GM20431 (cell line): ENCODE measurements around the gene CYBA.

Experiments
- in situ Hi-C: fragments of 300-500 bp; cut with MseI, MboI; formaldehyde crosslinking; loops from one replicate; pipeline ENCODE4 v1.15.0; 2020; ENCODE audit warnings: low sequenced_read_pairs; ENCODE audit not compliant: unreplicated experiment

The CYBA gene

GRCh38 chr16:88631920-88632586 is 18.8 kb downstream of the CYBA start:
- in situ Hi-C loops: no loop called here

DNA sequence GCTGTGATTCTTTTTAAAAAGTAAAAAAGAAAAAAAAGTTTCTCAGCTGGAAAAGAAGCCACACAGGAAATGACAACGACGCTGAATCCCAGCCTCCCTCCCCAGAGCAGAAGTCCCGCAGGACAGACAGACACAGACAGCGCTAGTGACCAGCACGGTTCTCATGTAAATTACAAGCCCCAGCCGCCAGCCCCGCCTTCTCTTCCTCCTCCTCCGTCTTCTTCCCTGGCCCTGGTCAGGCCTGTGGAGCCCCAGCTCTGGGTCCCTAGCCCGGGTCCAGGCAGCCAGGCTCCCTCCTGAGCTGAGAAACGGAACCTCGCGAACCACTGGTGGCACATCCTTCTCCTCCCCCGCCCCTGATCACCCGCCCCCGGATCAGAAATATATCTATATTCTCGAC is 19.5 kb downstream of the CYBA start:
- in situ Hi-C loops: no loop called here

DNA sequence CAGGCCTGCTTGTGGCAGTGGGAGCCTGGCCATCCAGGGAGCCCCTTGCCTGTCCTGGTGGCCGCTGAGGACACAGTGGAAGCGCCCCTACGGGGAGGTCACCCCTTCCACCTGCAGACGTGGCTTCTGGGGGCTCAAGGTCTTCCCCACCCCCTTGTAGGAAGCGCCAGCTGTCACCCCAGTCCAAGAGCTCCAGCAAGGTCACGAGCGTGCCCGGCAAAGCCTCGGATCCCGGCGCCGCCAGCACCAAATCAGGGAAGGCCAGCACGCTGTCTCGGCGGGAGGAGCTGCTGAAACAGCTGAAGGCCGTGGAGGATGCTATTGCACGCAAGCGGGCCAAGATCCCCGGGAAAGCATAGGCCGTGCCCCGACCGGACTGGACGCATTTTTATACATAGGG is 19.9 kb downstream of the CYBA start:
- in situ Hi-C loops: no loop called here

DNA sequence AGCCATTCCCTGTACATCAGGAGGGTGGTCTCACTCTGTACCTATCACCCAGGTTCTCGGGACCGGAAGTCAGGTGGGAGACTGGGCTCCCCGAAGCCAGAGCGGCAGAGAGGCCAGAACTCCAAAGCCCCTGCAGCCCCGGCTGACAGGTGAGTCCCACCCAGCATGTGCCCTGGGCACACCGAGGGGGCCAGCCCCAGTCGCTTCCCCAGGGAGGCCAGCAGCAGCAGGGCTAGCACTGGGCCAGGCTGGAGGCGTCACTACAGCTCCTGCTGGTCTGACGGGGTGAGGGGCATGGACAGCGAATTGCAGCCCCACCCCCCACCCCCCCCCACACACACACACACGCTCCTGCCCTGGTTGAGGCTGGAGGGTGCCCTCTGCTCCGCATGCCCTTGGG is 20.4 kb downstream of the CYBA start:
- in situ Hi-C loops: no loop called here

DNA sequence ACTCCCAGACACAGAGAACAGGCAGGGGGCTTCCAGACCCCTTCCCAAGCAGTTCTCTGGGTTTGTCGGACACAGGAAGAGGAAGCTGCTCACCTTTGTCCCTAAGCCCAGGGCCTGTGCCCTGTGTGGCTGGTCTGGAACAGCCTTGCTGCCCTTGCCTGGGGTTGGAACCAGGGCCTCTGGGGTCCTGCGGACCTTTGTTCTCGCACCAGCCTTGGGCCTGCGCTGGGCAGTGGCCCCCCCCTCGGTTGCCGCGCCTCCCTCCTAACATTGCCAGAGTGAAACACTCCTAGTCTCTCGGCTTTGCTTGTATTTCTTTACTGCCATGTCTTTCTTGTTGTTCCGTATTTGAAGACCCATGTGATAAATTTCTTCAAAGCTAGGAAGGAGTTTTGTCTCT is 21.0 kb downstream of the CYBA start:
- in situ Hi-C loops: no loop called here

DNA sequence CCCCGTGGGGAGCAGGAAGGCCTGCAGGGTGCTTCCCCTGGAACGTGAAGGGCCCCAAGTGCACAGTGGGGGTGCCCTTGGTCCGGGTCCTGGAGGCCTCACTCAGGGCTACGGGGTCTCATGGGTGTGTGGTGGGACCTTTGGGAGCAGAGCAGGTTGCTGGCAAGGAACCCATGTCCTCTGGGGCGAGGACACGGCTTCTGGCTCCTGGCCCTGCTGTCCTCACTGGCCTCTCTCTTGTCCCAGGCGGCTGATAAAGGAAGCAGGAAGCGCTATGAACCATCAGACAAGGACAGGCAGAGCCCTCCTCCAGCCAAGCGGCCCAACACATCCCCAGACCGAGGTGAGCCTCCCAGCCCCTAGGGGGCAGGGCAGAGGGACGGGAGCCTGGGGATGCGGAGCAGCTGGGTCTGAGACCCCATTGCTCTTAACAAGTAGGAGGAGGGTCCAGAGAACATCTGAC is 22.3 kb downstream of the CYBA start:
- in situ Hi-C loops: no loop called here

DNA sequence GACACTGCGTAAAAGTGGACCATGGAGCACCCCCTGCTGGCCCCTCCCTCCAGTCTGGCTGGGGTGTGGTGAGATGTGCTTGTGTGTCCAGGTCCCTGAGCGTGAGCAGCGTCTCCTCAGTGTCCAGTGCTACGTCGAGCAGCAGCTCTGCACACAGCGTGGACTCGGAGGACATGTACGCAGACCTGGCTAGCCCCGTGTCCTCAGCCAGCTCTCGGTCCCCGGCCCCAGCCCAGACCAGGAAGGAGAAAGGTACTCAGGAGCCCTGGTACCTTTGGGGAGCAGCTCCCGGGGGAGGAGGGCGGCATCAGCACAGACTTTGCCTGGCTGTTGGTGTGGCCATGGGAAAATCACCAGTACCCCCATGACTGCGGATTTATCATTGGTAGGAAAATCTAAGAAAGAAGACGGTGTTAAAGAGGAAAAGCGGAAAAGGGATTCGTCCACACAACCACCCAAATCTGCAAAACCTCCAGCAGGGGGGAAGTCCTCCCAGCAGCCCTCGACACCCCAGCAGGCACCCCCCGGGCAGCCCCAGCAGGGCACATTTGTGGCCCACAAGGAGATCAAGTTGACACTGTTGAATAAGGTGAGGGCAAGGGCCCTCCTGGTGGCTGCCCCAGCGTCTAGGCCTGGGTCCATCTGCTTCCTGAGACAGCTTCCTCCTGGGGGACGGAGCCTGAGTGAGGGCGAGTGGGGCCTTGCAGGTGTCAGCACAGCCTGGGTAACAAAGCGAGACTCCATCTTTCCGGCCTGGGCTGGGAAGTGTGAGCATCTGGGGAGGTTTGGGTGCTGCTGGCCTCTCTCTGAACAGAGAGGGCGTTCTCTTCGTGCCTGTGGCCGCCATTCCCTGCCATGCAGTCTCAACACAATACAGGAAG is 23.1 kb downstream of the CYBA start:
- in situ Hi-C loops: no loop called here

DNA sequence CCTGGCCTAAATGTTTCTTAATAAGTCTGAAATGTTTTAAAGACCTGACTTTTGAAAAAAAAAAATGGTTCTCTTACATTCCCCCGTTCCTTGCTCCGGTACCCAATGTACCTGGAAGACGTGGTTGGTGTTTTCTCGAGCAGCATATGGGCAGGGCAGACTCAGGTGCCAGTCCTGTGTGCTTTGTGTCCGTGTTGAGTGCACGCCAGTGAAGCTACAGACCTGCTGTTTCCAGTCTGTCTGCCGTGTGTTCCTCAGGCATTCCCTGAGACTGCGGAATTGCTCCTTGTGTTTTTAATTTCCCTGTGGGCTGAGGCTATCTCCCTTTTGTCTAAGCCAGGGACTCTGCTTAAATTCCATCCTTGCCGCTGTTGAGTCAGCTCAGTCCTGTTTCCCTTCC is 24.2 kb downstream of the CYBA start:
- in situ Hi-C loops: no loop called here

DNA sequence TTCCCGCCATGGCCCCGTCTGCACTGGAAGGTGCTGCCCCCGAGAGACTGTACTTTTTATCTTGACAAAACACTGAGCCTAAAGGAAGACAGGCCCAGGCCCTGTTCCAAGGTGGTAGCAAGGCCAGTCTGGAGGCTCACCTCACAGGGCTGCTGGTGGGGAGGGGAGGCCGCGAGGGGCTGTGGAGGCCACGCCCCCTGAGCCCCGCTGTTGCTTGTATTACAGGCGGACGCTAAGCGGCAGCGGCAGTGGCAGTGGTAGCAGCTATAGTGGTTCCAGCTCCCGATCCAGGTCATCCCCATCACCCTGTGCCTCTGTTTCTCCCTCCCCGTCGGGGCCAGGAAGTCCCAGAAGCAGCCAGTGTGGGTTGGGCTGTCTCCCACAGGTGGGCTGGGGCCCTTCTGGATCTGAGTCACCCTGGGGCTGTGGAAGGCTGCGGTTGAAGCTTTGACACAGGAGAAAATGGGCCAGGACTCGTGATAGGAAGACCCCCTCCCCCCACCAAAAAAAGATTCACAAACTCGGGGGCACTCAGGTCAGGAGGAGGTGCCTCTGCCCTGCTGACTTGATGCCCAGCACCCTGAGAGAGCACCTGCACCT is 25.8 kb downstream of the CYBA start:
- in situ Hi-C loops: no loop called here

DNA sequence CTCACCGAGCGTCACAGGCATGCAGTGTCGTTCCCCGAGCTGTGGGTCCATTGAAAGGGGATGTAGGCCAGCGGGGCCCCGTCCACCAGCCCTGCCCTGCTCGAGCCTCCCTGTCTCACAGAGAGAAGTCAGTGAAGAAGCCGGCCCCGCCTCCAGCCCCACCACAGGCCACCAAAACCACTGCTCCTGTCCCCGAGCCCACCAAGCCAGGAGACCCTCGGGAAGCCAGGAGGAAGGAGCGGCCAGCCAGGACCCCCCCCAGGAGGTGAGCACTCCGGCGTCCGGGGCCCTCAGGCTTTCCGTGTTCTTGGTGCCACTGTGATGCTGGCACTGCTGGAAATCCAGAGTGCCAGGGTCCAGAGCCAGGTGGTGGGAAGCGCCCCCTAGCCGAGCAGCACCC is 26.4 kb downstream of the CYBA start:
- in situ Hi-C loops: no loop called here

- in situ Hi-C loops: no loop called here
Observed at GRCh38 chr16:88623858-88624257, 27.0 kb downstream of the CYBA start.

GRCh38 chr16:88622866-88623265 is 28.0 kb downstream of the CYBA start:
- in situ Hi-C loops: no loop called here

GRCh38 chr16:88622125-88622524 is 28.7 kb downstream of the CYBA start:
- in situ Hi-C loops: no loop called here

GRCh38 chr16:88619859-88620815 is 30.7 kb downstream of the CYBA start:
- in situ Hi-C loops: no loop called here

GRCh38 chr16:88618956-88619667 is 31.7 kb downstream of the CYBA start:
- in situ Hi-C loops: no loop called here

GRCh38 chr16:88618182-88618955 is 32.5 kb downstream of the CYBA start:
- in situ Hi-C loops: no loop called here

GRCh38 chr16:88617268-88618031 is 33.4 kb downstream of the CYBA start:
- in situ Hi-C loops: no loop called here

- in situ Hi-C loops: no loop called here
Observed at GRCh38 chr16:88616736-88617135, 34.1 kb downstream of the CYBA start.
